Keratinocyte (primary cell): ENCODE measurements around the gene CFL1. TPM values are rescaled to one million over a fixed set of nuclear protein-coding genes. Genes with fewer than 3 reads are reported as not detected.

ENCODE experiments used
- DNase-seq: peaks from one replicate; pipeline ENCODE4 v3.0.0-alpha.2; 2011; ENCODE audit warnings: low read depth, missing footprints, low spot score
- FAIRE-seq: peaks from 2 replicates; lab custom pipeline; 2011; peaks lifted over from hg19 to GRCh38; lab: Jason Lieb, UNC
- H2AFZ ChIP-seq: 2 replicates; pipeline ENCODE4 v1.6.0; 2012; ENCODE audit warnings: low read length, control low read depth, inconsistent platforms; ENCODE audit not compliant: control insufficient read depth
- H3K27ac ChIP-seq: 2 replicates; pipeline ENCODE4 v1.5.1; 2011; ENCODE audit warnings: low read length; ENCODE audit not compliant: control insufficient read depth, insufficient read depth
- H3K27me3 ChIP-seq: 3 replicates; pipeline ENCODE4 v1.6.0; 2011; ENCODE audit warnings: low read length; ENCODE audit not compliant: control insufficient read depth, insufficient read depth; ENCODE audit errors: extremely low read depth
- H3K36me3 ChIP-seq, 2 experiments: 2 replicates in 1 of 2; 3 replicates in 1 of 2; pipeline ENCODE4 v1.5.1; 2011; ENCODE audit warnings: low read length in 2 of 2, mild to moderate bottlenecking in 1 of 2; ENCODE audit not compliant: control insufficient read depth in 2 of 2, insufficient read depth in 2 of 2; ENCODE audit errors: extremely low read depth in 1 of 2
- H3K4me1 ChIP-seq: 3 replicates; pipeline ENCODE4 v1.5.1; 2011; ENCODE audit warnings: low read length; ENCODE audit not compliant: control insufficient read depth, insufficient read depth; ENCODE audit errors: extremely low read depth
- H3K4me2 ChIP-seq: 3 replicates; pipeline ENCODE4 v1.6.0; 2011; ENCODE audit warnings: low read depth, low read length; ENCODE audit not compliant: control insufficient read depth, insufficient read depth; ENCODE audit errors: extremely low read depth
- H3K4me3 ChIP-seq, 3 experiments: fragments of 200-600 bp in 1 of 3; sonication (generic) in 1 of 3; 2 replicates in 2 of 3; 3 replicates in 1 of 3; pipeline ENCODE4 v1.5.1; 2011 to 2016; ENCODE audit warnings: low read length in 3 of 3, mild to moderate bottlenecking in 3 of 3, control low read depth in 2 of 3, inconsistent platforms in 1 of 3, low read depth in 1 of 3, mixed read lengths in 1 of 3, mixed run types in 1 of 3, moderate library complexity in 1 of 3; ENCODE audit not compliant: control insufficient read depth in 2 of 3, insufficient read depth in 2 of 3; ENCODE audit errors: extremely low read depth in 1 of 3
- H3K79me2 ChIP-seq: 2 replicates; pipeline ENCODE4 v1.6.0; 2012; ENCODE audit warnings: low read length; ENCODE audit not compliant: control insufficient read depth, insufficient read depth
- H3K9ac ChIP-seq: 3 replicates; pipeline ENCODE4 v1.6.0; 2011; ENCODE audit warnings: low read length; ENCODE audit not compliant: control insufficient read depth, insufficient read depth; ENCODE audit errors: extremely low read depth
- H3K9me1 ChIP-seq: 3 replicates; pipeline ENCODE4 v1.6.0; 2011; ENCODE audit warnings: low read length; ENCODE audit not compliant: control insufficient read depth, insufficient read depth; ENCODE audit errors: extremely low read depth
- H3K9me3 ChIP-seq: 2 replicates; pipeline ENCODE4 v1.5.1; 2012; ENCODE audit warnings: low read depth, low read length; ENCODE audit not compliant: control insufficient read depth
- H4K20me1 ChIP-seq: 3 replicates; pipeline ENCODE4 v1.6.0; 2011; ENCODE audit warnings: low read length; ENCODE audit not compliant: control insufficient read depth, insufficient read depth; ENCODE audit errors: extremely low read depth
- CTCF ChIP-seq, 3 experiments: IDR thresholded peaks in 1 of 3; conservative IDR thresholded peaks in 1 of 3; optimal IDR thresholded peaks in 1 of 3; 2 replicates in 2 of 3; 3 replicates in 1 of 3; pipeline versions ENCODE3 to v1.5.1; 2011; ENCODE audit warnings: low read length in 3 of 3, mild to moderate bottlenecking in 3 of 3, moderate library complexity in 2 of 3, control low read depth in 1 of 3, inconsistent platforms in 1 of 3; ENCODE audit not compliant: insufficient read depth in 2 of 3; ENCODE audit errors: extremely low read depth in 1 of 3
- EZH2 ChIP-seq: IDR thresholded peaks from one replicate; pipeline ENCODE4 v1.6.1; 2012; ENCODE audit warnings: inconsistent platforms, mild to moderate bottlenecking, low read length, moderate library complexity
- dilution Hi-C: fragments of 300-500 bp; cut with MboI; formaldehyde crosslinking; loops from one replicate; pipeline ENCODE4 v1.7.0; 2020; ENCODE audit warnings: low sequenced_read_pairs; ENCODE audit not compliant: extremely low pct_ligation_motif_present
- polyA plus RNA-seq, 5 experiments: library from polyadenylated mRNA; depleted of rRNA in 3 of 5; stranded (reverse) in 3 of 5; stranded (forward) in 1 of 5; unstranded in 1 of 5; fragments of >200 nt; gene quantifications; 1 replicate in 1 of 5; 2 replicates in 3 of 5; 3 replicates in 1 of 5; pipeline versions ENCODE4 v1.2.1 to v1.2.3, GENCODE V29; 2011 to 2012; ENCODE audit warnings: missing spikeins in 2 of 5, low read depth in 1 of 5, low replicate concordance in 1 of 5

CFL1 gene
- polyA plus RNA-seq, 1 donor (not counting 4 experiments of a cell fraction or from before 2014, with no cell fraction given) = 1,236 TPM

GRCh38 chr11:65850217-65851082, 7.5 kb downstream of the CFL1 start:
- Histone ChIP-seq H3K36me3 (peaks cover 25 to 31% of the 10 kb centered on the region in 2 experiments), H3K79me2 (peaks cover 18% of the 10 kb centered on the region), H3K9ac (no peak overlapping the region), H3K27me3 (no peaks in the 10 kb centered on the region), H3K4me2 (no peak overlapping the region), H3K27ac (no peak overlapping the region), H3K4me1 (peaks cover 2% of the 10 kb centered on the region), H2AFZ (no peak overlapping the region), H3K4me3 (no peak overlapping the region), H4K20me1 (peaks cover 31% of the 10 kb centered on the region), H3K9me1 (no peaks in the 10 kb centered on the region), H3K9me3 (no peaks in the 10 kb centered on the region)
- DNase-seq (no peak), FAIRE-seq (no peak)
- dilution Hi-C loops = no loop called here
- TF ChIP-seq EZH2 (no peak), CTCF (optimal IDR thresholded peaks at IDR 0.05 in 1 of 3, IDR thresholded peaks at IDR 0.05 in 1 of 3, conservative IDR thresholded peaks at IDR 0.05 in 1 of 3; ENCODE audit: extremely low read depth in 1 of 3, insufficient read depth in 2 of 3, low read length in 3 of 3) (no peak)

GRCh38 chr11:65849771-65850216, 8.2 kb downstream of the CFL1 start:
- Histone ChIP-seq H3K36me3 (peaks cover 20 to 26% of the 10 kb centered on the region in 2 experiments), H3K4me1 (no peaks in the 10 kb centered on the region), H3K27me3 (no peaks in the 10 kb centered on the region), H4K20me1 (peaks cover 24% of the 10 kb centered on the region), H3K9ac (no peak overlapping the region), H3K9me1 (no peaks in the 10 kb centered on the region), H3K9me3 (no peaks in the 10 kb centered on the region), H2AFZ (no peak overlapping the region), H3K79me2 (peaks cover 12% of the 10 kb centered on the region), H3K27ac (no peak overlapping the region), H3K4me3 (no peak overlapping the region), H3K4me2 (no peak overlapping the region)
- DNase-seq = no peak
- dilution Hi-C loops = no loop called here
- TF ChIP-seq EZH2 = no peak
- no peak for TF ChIP-seq CTCF (optimal IDR thresholded peaks at IDR 0.05 in 1 of 3, IDR thresholded peaks at IDR 0.05 in 1 of 3, conservative IDR thresholded peaks at IDR 0.05 in 1 of 3; ENCODE audit: extremely low read depth in 1 of 3, insufficient read depth in 2 of 3, low read length in 3 of 3)
- FAIRE-seq = no peak
